Glomerular visceral epithelial cell (primary cell): ENCODE data around the gene APLF.
"Not testable (repeated sequence)": the region's sequence is repeated elsewhere in the genome, so short reads cannot be mapped to it uniquely, and the experiment has no call there.

Experiments
- DNase-seq: peaks from one replicate; pipeline ENCODE4 v3.0.0-alpha.2; 2016; ENCODE audit errors: extremely low spot score

APLF gene

GRCh38 chr2:68475576-68475975 is 8.2 kb downstream of the APLF start:
- DNase-seq = no peak

GRCh38 chr2:68476454-68476853 is 9.1 kb downstream of the APLF start:
- DNase-seq = no peak

GRCh38 chr2:68478688-68479087 is 11.3 kb downstream of the APLF start:
- DNase-seq = no peak

GRCh38 chr2:68482296-68482820 is 15.0 kb downstream of the APLF start:
- no peak for DNase-seq

DNA sequence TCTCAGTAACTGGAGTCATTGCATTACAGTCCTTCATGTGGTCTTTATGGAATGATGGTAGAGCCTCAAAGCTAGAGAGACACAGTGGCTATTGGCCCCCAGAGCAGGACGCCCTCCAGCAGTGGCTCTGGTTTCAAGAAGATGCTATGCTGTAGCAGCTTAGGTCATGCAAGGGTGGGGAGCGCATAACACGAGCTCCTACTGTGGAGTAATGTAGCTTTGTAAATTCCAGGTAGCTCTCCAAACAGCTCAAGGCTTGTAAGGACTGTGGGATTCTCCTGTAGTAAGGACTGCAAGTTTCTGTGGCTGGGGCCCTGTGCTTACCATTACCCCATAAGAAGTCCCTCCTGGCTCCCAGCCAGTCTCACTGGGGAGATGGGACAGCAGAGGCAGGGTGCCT is 15.6 kb downstream of the APLF start:
- no peak for DNase-seq

DNA sequence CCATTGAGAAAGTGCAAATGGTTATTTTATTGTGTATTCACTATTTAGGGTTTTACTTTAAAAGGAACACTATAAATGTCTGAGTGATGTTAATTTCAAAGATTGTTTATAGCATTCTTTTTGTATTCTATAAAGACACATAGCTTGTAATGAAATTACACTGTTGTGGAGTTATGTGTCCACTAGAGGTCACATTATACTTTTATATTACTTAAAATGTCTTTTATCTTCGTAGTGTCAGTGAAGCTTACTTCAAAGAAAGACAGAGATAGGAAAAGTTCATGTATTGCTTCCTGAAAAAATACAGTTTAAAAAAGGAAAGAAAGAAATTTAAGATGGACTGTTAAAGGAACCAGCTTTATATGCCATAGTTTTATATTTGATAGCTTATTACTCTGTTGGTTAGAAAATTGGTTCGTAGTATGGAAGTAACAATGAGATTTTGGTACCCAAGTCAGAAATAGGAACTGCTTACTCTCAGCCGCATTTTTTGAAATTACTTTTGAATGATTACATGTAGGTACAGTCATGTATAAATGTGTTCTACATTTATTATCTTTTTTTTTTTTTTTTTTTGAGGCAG is 20.5 kb downstream of the APLF start:
- DNase-seq = no peak

DNA sequence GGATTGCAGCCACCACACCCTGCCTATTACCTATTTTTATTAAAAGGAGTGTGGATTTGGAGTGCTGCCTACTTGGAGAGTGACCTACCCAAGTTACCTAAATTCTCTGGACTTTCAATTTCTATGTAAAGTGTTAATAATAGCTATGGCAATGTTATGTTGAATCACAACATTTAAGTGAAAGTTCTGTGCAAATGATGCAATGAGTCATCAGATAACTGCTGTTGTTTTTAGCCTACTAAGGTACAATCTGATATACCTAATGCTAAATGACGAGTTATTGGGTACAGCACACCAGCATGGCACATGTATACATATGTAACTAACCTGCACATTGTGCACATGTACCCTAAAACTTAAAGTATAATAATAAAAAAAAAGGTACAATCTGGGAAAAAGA is 21.2 kb downstream of the APLF start:
- not testable (repeated sequence) for DNase-seq

DNA sequence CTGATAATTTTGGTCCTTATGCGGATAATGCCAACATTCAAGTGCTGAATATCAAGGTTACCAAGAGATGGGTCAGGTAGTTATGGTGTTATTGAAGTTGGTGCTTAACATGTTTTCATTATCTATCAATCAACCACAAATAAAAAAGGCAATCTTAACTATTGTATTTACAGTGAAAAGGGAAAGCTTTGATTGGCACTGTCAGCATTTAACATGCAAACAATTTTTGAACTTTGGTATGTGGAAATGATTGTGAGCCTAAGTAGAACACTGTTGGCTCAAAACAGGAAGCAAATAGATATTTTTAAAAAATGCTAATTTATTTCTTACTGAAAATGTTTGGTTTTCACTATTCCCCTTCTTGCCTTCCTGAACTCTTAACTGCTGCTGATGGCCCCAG is 21.9 kb downstream of the APLF start:
- DNase-seq = no peak

DNA sequence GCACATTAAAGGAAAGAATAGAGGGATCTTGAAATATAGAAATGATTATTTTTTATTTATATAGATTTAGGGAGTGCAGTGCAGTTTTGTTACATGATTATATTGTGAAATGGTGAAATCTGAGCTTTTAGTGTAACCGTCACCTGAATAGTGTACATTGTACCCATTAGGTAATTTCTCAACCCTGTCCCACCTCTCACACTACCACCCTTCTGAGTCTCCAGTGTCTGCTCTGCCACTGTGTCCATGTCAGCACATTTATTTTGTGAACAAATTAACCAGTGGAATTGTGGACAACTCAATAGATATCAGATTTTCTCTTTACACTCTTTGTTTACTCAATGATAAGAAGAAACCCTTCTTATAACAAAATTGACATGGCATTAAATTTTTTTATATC is 24.2 kb downstream of the APLF start:
- DNase-seq = no peak

DNA sequence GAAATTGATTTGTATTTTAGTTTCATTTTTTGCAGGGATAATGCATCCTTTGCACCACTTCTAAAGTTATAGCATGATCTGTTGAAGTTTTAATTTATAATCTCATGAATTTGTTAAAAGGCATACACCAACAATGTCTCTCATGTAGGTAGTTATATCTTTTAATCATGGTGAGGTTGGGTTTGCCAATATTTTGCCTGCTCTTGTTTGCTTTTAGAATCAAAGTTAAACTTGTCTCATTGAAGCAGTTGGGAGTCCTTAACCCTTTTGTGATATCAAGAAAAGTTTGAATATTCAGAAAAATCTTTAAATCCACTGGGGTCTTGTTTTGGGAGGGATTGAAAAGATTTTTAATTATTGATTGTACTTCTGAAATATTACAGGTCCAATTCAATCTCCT is 31.7 kb downstream of the APLF start:
- DNase-seq = no peak

- no peak for DNase-seq
These were observed 33.3 kb downstream of the APLF start for GRCh38 chr2:68500649-68501048.

- DNase-seq = no peak
These were observed 34.4 kb downstream of the APLF start for GRCh38 chr2:68501768-68502167.

- no peak for DNase-seq
These were observed 38.3 kb downstream of the APLF start for GRCh38 chr2:68505603-68506159.

DNA sequence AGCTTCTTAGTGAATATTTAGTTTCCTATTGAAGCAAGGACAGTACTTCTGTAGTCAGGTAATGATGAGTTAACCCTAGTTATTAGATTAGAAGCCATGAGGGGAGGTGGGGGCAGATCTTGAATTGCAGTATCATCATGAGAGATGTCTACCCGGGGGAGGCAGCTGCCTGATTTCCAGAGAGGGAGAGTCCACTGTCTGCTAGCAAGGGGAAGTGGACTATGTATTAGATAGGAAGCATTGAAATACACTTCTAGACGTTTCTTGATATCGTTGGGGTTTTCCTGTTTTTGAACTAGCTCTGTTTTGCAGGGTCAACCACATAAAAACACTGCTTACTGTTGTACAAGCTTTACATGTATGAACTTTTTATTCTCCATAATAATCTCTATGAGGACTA is 38.8 kb downstream of the APLF start:
- DNase-seq = no peak

GRCh38 chr2:68512326-68512725 is 44.9 kb downstream of the APLF start:
- DNase-seq = no peak

DNA sequence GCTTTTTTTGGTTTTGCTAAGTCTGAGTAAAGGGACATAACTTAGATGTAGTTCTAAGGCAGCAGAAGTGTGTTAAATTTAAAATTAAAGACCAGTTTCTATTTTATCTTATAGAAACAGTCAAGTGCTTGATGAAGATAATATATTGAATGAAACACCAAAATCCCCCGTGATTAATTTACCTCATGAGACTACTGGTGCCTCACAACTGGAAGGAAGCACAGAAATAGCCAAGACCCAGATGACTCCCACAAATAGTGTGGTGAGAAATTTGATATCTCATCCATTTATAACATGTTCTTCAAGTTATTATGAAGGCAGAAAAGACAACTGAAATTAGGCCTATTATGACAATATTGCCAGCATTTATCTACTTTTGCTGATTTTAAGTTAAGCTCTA is 45.6 kb downstream of the APLF start:
- DNase-seq = no peak

DNA sequence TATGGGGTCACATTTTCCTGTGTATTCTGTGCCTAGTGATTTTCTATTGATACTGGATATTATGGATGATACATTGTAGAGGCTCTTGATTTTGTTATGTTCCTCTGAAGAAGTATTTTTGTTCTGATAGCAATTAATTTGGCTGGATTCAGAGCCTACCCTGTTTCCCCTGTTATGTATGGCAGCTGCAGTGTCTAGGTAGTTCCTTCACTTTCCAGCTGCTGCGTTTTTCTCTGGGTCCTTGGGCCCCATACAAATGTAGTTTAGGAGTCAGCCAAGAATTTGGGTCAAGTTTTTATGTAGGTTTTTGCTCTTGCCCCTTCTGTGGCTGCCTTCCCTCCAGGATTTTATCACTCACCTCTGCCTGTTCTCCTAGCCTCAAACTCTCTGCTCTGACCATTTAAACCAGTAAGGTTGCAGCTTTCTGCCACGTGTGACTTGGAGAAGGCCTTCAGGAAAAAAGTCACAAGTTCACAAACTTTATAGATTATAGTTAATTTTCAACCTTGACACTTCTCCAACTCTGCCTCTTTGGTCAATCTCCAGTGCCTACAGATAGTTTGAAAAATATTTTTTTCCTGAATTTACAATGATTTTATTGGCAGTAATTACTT is 47.0 kb downstream of the APLF start:
- no peak for DNase-seq

- no peak for DNase-seq
These were observed 48.9 kb downstream of the APLF start for GRCh38 chr2:68516051-68516955.

DNA sequence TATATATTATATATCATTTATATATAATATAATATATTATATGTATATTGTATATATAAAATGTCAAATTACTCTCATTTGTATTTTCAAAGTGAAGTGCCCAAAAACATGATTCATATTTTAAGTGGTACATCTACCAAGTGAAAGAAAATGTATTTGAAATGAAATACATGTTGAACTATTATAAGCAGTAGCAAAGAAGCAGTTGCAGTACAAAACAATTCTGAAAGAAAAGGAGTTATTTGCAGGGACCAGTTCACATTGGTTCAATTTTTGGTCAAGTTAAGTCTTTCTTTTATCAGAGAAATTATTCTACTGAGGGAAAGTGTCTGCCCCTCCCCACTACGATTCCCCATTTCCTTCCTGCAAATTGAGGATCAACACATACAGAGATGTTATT is 51.9 kb downstream of the APLF start:
- no peak for DNase-seq

- no peak for DNase-seq
These were observed 53.7 kb downstream of the APLF start for GRCh38 chr2:68521037-68521436.

DNA sequence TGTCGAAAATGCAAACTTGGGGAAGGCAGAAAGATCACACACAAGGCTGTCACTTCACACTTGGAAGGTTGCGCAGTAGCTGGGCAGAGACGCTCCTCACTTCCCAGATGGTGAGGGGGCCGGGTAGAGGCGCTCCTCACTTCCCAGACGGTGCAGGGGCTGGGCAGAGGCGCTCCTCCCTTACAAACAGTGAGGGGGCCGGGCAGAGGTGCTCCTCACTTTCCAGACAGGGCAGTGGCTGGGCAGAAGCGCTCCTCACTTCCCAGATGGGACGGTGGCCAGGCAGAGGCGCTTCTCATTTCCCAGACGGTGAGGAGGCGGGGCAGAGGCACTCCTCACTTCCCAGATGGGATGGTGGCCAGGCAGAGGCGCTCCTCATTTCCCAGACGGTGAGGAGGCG is 59.6 kb downstream of the APLF start:
- DNase-seq = not testable (repeated sequence)

GRCh38 chr2:68527343-68528081 is 60.1 kb downstream of the APLF start:
- not testable (repeated sequence) for DNase-seq
